HG03521 (cell line): ENCODE measurements around the gene RAB31.

Source experiments
- ATAC-seq: cut with Tn5 transposase; IDR thresholded peaks from one replicate; pipeline ENCODE4 v1.9.1; 2021; ENCODE audit warnings: mild to moderate bottlenecking, moderate library complexity; ENCODE audit not compliant: unreplicated experiment

RAB31 gene

GRCh38 chr18:9782073-9782857, 74.2 kb downstream of the RAB31 start:
- no peak for ATAC-seq

- ATAC-seq = no peak
Measured at GRCh38 chr18:9786631-9787030, 78.5 kb downstream of the RAB31 start.

- ATAC-seq = no peak
Measured at GRCh38 chr18:9787036-9787435, 78.9 kb downstream of the RAB31 start.

DNA sequence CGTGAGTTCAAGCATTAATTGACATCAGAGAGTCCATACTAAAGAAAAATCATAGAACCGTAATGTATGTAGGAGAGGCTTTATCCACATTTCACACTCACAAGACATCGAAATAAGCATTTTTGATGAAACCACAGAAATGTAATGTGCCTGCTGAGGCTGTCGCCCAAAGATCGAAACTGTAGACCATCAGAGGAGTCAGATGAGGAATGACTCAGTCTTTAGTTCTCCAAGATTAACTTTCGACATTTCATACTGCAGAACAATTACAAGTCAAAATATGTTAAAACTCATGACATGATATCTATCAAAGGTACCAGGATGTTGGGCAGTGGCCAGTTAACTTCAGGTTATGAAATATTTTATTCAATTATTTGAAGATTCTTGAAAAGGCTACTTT, 79.6 kb downstream of the RAB31 start:
- no peak for ATAC-seq

DNA sequence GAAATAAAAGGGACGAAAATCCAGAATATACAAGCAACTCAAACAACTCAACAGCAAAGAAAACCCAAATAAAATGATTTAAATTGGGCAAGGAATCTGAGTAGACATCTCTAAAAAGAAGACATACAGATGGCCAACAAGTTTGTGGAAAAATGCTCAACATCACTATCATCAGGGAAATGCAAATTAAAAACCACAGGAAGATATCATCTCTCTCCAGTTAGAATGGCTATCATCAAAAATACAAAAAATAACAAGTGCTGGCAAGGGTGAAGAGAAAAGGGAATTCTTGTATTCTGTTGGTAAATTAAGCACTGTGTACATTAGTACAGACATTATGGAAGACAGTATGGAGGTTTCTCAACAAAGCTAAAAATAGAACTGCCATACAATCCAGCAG, 80.0 kb downstream of the RAB31 start:
- ATAC-seq = no peak

DNA sequence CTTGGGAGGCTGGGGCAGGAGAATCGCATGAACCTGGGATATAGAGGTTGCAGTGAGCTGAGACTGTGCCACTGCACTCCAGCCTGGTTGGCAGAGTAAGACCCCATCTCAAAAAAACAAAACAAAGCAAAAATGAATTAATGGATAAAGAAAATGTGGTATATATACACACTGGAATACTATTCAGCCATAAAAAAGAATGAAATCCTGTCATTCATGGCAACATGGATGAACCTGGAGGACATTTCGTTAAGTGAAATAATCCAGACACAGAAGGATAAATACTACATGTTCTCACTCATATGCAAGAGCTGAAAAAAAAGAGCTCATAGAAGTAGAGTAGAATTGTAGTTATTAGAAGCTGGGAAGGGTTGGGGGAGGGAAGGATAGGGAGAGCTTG, 80.8 kb downstream of the RAB31 start:
- ATAC-seq = no peak

DNA sequence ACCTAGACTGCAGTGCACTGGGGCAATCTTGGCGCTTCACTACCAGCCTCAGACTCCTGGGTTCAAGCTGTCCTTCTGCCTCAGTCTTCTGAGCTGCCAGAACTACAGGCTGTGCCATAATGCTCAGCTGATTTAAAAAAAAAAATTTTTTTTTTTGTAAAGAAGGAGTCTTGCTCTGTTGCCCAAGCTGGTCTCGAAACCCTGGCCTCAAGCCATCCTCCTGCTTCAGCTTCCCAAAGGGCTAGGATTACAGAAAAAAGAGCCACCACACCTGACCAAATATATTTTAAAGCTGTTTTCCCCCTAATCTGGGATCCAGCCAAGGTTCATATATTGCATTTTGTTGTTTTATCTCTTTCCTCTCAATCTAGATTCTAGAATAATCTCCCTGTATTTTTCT, 82.2 kb downstream of the RAB31 start:
- no peak for ATAC-seq

GRCh38 chr18:9791991-9792390, 83.9 kb downstream of the RAB31 start:
- no peak for ATAC-seq

GRCh38 chr18:9792565-9793245, 84.6 kb downstream of the RAB31 start:
- no peak for ATAC-seq

- no peak for ATAC-seq
Measured at GRCh38 chr18:9796011-9796410, 87.9 kb downstream of the RAB31 start.

GRCh38 chr18:9796935-9797549, 88.9 kb downstream of the RAB31 start:
- ATAC-seq = no peak

- ATAC-seq = no peak
Measured at GRCh38 chr18:9802175-9803062, 94.3 kb downstream of the RAB31 start.

GRCh38 chr18:9803063-9803697, 95.1 kb downstream of the RAB31 start:
- no peak for ATAC-seq

DNA sequence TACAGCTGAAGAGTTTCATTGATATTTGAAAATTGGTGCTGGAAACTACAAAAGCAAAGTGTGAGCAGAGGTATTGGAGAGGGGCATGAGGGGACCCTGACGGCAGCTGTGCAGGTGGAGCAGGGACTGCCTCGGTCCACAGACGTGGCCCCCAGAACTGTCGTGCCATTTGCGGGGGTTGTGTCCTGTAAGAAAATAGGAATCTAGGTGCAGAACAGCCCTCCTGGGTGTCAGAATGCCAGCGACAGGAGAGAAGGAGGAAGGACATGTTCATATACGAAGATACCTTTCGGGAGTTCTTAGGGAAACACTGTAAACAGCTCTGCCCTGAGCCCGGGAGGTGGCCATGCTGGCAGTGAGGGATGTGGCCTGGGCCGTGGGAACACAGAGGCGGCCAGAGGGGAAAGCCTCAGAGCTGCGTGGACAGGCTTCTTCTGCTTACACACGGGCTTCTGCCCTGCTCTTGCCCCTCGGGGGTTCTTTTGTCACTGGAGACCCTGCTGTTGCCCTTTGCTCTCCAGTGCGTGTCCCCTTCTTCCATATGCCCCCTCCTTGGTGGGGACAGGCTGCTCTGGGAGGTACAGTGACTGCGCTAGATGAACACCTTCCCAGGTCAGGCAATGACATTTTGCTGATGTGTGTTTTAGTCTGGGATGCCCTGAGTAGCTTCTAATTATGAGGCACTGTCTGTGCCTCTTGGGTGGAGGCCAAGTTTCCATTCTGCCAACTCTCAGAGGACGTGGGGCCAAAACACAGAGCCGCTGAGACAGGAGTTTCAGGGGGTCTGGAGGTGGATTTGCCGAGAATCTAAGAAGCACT, 95.8 kb downstream of the RAB31 start:
- ATAC-seq = no peak

DNA sequence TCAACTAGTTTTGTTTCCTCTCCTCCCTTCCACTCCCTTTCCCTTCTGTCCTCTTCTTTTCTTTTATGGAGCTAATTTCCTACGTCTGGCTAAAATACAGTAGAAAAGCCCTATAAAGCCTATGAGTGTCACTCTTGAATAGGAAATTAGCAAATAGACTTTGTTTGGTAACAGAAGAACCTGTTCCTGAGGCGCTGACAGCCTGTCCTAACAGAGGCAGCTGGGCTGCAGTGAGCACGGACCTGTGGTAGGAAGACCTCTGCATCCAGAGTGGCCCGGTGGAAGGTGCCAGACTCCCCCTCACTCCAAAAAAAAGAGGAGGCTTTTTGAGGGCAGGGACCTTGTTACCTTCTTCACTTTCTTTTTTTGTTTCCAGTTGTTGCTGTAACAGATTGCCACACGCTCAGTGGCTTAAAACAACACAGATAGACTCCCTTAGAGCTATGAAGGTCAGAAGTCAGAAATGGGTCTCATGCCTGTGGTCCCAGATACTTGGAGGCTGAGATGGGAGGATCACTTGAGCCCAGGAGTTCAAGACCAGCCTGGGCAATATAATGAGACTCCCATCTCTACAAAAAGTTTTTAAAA, 96.5 kb downstream of the RAB31 start:
- no peak for ATAC-seq

DNA sequence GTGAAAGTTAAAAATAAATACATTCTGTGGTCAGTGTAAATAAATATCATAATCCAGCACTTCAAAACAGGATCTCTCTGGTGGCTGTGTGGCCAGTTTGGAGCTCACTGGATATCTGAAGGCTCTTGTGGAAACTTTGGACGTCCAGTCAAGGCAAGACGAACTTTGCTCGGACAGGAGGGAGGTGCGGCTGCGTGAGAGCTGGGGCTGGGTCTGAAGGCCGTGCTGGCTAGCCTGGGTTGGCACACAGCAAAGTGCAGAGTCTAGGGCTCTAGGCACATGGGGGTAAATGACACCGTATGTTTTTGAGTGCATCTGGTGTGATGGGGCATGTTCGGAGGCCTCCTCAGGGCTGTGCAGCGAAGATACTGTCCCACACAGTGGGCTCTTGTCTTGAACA, 98.8 kb downstream of the RAB31 start:
- no peak for ATAC-seq

GRCh38 chr18:9808295-9809241, 100.5 kb downstream of the RAB31 start:
- no peak for ATAC-seq

- no peak for ATAC-seq
Measured at GRCh38 chr18:9809697-9810096, 101.6 kb downstream of the RAB31 start.
